Effector memory CD4-positive, alpha-beta T cell (primary cell): ENCODE measurements around the gene TAF11.

Experiments used
- DNase-seq, 3 donors: peaks; one replicate each; pipeline ENCODE4 v3.0.0-alpha.2; 2020
- H3K27ac ChIP-seq: 2 replicates; pipeline ENCODE4 v1.7.0; 2013; ENCODE audit warnings: mild to moderate bottlenecking, low read length, moderate library complexity; ENCODE audit not compliant: insufficient read depth, poor library complexity, severe bottlenecking
- H3K27me3 ChIP-seq: replicated peaks from 2 replicates; pipeline ENCODE4 v1.7.0; 2013; ENCODE audit warnings: mild to moderate bottlenecking, low read length; ENCODE audit not compliant: insufficient read depth, control insufficient read depth, poor library complexity, severe bottlenecking
- H3K36me3 ChIP-seq: 2 replicates; pipeline ENCODE4 v1.7.0; 2013; ENCODE audit warnings: mild to moderate bottlenecking, low read length, moderate library complexity; ENCODE audit not compliant: control insufficient read depth, insufficient read depth
- H3K4me1 ChIP-seq: 2 replicates; pipeline ENCODE4 v1.7.0; 2013; ENCODE audit warnings: low read length, mild to moderate bottlenecking; ENCODE audit not compliant: control insufficient read depth, insufficient read depth, poor library complexity, severe bottlenecking
- H3K4me3 ChIP-seq: 2 replicates; pipeline ENCODE4 v1.7.0; 2013; ENCODE audit warnings: low read length, low read depth, mild to moderate bottlenecking; ENCODE audit not compliant: insufficient read depth, poor library complexity, severe bottlenecking
- H3K9me3 ChIP-seq: 2 replicates; pipeline ENCODE4 v1.7.0; 2013; ENCODE audit warnings: mild to moderate bottlenecking, low read length, moderate library complexity; ENCODE audit not compliant: control insufficient read depth

Gene TAF11

DNA sequence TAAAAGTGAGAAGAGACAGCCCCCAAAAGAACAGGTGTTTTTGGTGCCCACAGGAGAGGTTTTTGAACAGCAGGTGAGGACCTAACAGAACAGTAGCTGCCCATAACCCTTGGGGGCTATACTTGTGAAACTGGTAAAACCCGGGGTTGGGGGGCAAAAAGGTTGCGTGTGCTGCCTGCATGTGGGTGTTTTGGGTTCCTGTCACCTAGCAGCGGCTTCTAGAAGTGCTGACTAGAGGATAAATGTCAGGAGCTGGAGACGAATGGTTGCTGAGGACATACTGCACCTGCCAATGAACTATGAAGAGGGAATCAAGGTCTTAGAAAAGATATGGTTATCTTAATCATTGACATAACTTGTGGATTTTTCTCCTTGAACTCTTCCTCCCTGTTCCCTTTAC, 16.0 kb downstream of the TAF11 start:
- no peaks in the 10 kb centered on the region for H3K9me3 ChIP-seq
- no peaks in the 10 kb centered on the region for H3K4me1 ChIP-seq
- H3K4me3 ChIP-seq, result no peak overlapping the region
- H3K36me3 ChIP-seq, result peaks cover 37% of the 10 kb centered on the region
- DNase-seq, result no peak
- no peaks in the 10 kb centered on the region for H3K27me3 ChIP-seq
- H3K27ac ChIP-seq, result no peak overlapping the region

DNA sequence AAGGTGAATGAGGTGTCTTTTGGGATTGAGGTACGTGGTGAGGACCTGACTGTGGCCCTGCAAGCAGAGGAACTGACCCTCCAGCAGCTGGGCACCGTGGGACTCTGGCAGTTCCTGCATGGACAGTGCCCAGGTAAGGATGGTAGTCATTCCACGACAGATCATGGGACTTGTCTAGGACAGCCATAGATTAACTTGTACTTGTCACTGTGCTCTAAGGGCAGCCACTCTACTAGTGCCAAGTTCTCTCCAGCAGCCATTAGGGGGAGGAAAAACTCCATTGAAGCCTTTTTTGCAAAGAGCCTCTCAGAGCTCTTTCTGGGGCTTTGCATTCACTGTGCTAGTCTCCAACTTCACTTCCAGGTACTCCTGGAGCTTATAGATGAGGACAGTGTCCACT, 20.4 kb downstream of the TAF11 start:
- Histone ChIP-seq H3K4me1 (no peaks in the 10 kb centered on the region), H3K27ac (no peak overlapping the region), H3K27me3 (no peaks in the 10 kb centered on the region), H3K4me3 (no peak overlapping the region), H3K36me3 (peaks cover 27% of the 10 kb centered on the region), H3K9me3 (no peaks in the 10 kb centered on the region)
- no peak for DNase-seq

- no peaks in the 10 kb centered on the region for H3K9me3 ChIP-seq
- H3K4me3 ChIP-seq, result no peak overlapping the region
- DNase-seq, result no peak
- H3K27me3 ChIP-seq, result no peaks in the 10 kb centered on the region
- peaks cover 17% of the 10 kb centered on the region for H3K36me3 ChIP-seq
- H3K27ac ChIP-seq, result no peak overlapping the region
- no peaks in the 10 kb centered on the region for H3K4me1 ChIP-seq
Measured at GRCh38 chr6:34866509-34866908, 21.3 kb downstream of the TAF11 start.

GRCh38 chr6:34865107-34865506, 22.7 kb downstream of the TAF11 start:
- no peaks in the 10 kb centered on the region for H3K27me3 ChIP-seq
- H3K27ac ChIP-seq, result no peak overlapping the region
- H3K4me1 ChIP-seq, result no peaks in the 10 kb centered on the region
- H3K4me3 ChIP-seq, result no peak overlapping the region
- DNase-seq, result no peak
- H3K36me3 ChIP-seq, result peaks cover 7% of the 10 kb centered on the region
- no peaks in the 10 kb centered on the region for H3K9me3 ChIP-seq

GRCh38 chr6:34864007-34864406, 23.8 kb downstream of the TAF11 start:
- H3K27ac ChIP-seq, result no peak overlapping the region
- no peak for DNase-seq

DNA sequence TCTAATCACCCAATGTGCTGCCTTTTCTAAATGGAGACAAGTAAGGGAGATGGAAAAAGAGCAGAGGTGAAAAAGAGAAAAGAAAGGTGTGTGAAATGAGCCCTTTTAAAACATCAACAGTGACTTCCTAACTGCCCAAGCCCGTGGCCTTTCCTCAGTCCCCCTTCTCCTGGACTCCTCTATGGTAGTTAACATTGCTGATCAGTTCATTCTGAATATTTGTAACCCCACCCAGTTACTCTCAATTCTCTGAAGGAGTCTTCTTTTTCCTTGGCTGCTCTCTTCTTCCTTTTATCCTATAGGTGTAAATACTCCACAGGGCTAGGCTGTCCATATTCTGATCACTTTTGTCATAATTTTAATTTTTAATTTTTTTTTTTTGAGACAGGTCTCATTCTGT, 27.1 kb downstream of the TAF11 start:
- H3K9me3 ChIP-seq, result no peaks in the 10 kb centered on the region
- no peaks in the 10 kb centered on the region for H3K4me1 ChIP-seq
- H3K36me3 ChIP-seq, result peaks cover 40% of the 10 kb centered on the region
- H3K27ac ChIP-seq, result no peak overlapping the region
- no peak overlapping the region for H3K4me3 ChIP-seq
- DNase-seq, result no peak
- no peaks in the 10 kb centered on the region for H3K27me3 ChIP-seq

More at GRCh38 chr6:34864007-34864406, 23.8 kb downstream of the TAF11 start:
- no peaks in the 10 kb centered on the region for H3K4me1 ChIP-seq
- no peaks in the 10 kb centered on the region for H3K9me3 ChIP-seq
- no peak overlapping the region for H3K4me3 ChIP-seq
- H3K27me3 ChIP-seq, result no peaks in the 10 kb centered on the region
- H3K36me3 ChIP-seq, result peaks cover 16% of the 10 kb centered on the region

- Histone ChIP-seq H3K4me3 (no peak overlapping the region), H3K9me3 (no peaks in the 10 kb centered on the region), H3K27me3 (no peaks in the 10 kb centered on the region), H3K27ac (no peak overlapping the region), H3K4me1 (no peaks in the 10 kb centered on the region), H3K36me3 (peaks cover 44% of the 10 kb centered on the region)
- DNase-seq, result no peak
Measured at GRCh38 chr6:34859951-34860350, 27.9 kb downstream of the TAF11 start.

DNA sequence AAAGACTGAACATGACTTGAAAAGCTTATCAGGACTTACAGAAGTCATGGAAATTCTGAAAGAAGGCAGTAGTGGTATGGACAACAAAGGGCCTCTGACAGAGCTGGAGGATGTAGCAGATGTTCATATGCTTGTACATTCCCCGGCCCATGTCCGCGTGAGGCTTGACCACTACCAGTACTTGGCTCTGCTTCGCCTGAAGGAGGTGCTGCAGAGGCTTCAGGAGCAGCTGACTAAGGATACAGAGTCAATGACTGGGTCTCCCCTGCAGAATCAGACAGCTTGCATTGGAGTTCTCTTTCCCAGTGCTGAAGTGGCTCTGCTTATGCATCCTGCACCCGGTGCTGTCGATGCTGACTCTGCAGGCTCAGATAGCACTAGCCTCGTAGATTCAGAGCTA, 29.2 kb downstream of the TAF11 start:
- H3K27me3 ChIP-seq, result no peaks in the 10 kb centered on the region
- no peak for DNase-seq
- H3K4me3 ChIP-seq, result no peak overlapping the region
- peaks cover 44% of the 10 kb centered on the region for H3K36me3 ChIP-seq
- no peak overlapping the region for H3K27ac ChIP-seq
- no peaks in the 10 kb centered on the region for H3K4me1 ChIP-seq
- H3K9me3 ChIP-seq, result no peaks in the 10 kb centered on the region

GRCh38 chr6:34855463-34855862, 32.4 kb downstream of the TAF11 start:
- Histone ChIP-seq H3K9me3 (no peaks in the 10 kb centered on the region), H3K4me3 (no peak overlapping the region), H3K27me3 (no peaks in the 10 kb centered on the region), H3K27ac (no peak overlapping the region), H3K36me3 (peaks cover 44% of the 10 kb centered on the region), H3K4me1 (no peaks in the 10 kb centered on the region)
- no peak for DNase-seq

DNA sequence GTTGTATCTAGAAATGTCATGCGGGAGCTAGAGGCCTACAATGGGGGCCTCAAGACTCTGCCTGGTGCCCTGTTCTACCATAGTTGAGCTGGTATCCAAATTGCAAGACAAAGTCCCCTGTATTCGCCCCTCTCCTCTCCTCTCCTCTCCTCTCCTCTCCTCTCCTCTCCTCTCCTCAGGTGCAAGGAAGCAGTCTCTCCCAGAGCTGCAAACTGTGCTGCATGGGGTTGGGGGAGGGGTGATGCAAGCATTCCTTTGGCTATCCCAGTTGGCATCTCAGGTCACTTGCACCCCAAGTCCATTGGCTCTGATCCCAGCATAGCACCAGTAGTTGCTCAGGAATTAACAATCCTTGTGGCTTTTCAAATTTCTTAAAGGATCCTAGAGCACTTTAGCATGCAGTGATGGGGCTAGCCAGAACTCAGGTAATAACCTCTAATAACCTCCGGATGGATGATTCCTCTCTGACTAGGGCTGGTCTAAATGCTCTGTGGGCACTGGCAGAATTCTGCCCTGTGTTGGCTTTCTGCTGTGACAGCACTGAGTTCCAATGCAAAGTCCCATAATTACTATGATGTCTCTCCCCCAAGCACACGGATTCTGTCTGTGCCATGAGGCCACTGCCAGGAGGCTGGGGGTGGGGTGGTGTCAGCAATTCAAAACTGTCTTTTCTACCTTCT, 35.3 kb downstream of the TAF11 start:
- Histone ChIP-seq H3K9me3 (no peaks in the 10 kb centered on the region), H3K27ac (no peak overlapping the region), H3K27me3 (no peaks in the 10 kb centered on the region), H3K36me3 (peaks cover 18% of the 10 kb centered on the region), H3K4me3 (no peak overlapping the region), H3K4me1 (no peaks in the 10 kb centered on the region)
- DNase-seq, result no peak
